ENCODE measurements around the gene TEX26.
A peak's percentile ranks its signal among the peaks of the same experiment; 100 is the strongest.

The TEX26 gene

GRCh38 chr13:30920162-30920909 is 12.1 kb upstream of the TEX26 start:
- no peak for DNase-seq

DNA sequence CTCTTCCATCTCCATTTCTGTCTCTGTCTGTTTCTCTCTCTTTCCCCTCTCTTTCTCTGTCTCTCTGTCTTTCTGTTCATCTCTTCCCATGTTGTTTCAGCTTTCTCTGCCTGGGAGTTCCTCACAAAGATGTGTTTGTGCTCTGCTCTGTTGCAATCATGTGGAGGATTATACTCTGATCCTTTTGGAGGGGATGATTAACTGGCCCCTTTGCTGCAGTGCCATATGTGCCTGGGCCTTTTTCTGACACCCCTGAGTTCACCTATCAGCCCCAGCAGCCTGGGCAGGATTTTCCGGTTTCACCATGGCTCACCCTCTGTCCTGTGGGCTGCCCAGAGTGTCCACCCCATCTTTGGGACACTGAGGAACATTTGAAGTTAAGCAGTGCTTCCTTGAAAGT is 9.0 kb upstream of the TEX26 start:
- DNase-seq: no peak

DNA sequence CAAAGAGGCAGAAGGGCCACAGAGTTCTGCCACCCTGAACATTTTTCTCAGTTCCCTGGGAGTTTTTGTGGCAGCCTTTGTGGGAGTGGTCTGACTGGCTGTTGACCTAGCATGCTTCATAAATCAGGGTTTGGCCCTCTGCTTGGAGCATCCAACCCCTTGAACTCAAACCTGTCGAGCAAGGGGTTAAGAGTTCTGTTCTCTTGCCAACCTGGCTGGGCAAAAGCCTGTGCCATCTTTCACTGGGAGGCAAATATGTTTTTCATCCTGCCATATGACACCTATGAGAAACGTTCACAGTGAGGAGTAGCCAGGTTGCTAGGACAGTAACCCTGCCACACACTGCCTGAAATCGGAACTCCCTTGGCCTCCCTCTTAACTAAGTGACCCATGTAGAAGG is 7.7 kb upstream of the TEX26 start:
- no peak for DNase-seq

DNA sequence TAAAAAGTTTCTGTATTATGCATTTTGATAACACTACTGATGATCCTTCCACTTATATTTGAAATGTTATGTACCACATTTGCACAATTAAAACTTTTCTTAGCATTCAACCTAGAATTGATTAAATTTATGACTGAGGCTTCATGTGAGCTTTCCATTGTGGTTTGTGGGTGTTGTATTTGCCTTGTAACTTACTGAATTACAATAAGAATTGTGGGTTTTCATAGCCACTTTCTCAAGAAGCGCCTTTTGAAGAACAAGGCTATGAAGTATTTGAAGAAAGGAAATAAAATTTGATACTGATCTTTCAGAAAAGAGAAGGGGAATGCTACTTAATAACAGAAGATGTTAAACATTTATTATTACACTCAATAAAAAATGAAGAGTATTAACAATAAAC is 7.0 kb upstream of the TEX26 start:
- no peak for DNase-seq

DNA sequence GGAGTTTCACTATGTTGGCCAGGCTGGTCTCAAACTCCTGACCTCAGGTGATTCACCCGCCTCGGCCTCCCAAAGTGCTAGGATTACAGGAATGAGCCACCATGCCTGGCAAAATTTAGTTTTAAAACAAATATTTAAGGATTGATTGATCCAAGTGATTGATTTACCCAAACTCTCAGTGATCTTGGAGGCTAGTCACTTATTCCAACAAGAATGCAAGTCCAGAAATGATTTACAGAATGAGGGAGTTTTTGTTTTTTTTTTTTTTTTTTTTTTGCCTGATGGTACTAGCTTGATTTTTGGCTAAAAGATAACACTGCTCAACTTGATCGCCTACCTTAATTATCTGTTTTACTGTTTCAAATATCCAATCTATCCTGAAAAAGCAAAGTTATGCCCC is 5.7 kb upstream of the TEX26 start:
- no peak for DNase-seq

DNA sequence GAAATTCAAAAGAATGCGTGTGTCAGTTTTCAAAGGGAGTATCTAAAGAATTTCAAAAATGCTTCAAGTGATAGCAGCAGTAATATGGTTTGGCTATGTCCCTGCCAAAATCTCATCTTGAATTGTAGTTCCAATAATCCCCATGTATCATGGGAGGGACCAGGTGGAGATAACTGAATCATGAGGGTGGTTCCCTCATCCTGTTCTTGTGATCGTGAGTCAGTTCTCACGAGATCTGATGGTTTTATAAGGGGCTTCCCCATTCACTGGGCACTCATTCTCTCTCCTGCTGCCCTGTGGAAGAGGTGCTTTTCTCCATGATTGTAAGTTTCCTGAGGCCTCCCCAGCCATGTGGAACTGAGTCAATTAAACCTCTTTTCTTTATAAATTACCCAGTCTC is 5.3 kb upstream of the TEX26 start:
- DNase-seq: peak; percentile 49

DNA sequence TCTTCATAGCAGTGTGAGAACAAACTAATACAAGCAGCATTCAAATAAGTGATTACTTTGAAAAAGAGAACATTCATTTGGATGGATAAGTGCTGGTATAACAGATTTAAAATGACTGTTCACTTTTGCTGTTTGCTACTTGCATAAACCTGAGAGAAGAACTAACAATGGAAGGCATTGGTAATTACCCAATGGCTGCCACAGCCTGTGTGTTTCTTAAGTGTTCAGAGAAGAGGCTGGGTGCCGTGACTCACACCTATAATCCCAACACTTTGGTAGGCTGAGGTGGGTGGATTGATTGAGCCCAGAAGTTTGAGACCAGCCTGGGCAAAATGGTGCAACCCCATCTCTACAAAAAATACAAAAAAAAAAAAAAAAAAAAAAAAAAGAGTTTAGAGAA is 4.9 kb upstream of the TEX26 start:
- DNase-seq: no peak

DNA sequence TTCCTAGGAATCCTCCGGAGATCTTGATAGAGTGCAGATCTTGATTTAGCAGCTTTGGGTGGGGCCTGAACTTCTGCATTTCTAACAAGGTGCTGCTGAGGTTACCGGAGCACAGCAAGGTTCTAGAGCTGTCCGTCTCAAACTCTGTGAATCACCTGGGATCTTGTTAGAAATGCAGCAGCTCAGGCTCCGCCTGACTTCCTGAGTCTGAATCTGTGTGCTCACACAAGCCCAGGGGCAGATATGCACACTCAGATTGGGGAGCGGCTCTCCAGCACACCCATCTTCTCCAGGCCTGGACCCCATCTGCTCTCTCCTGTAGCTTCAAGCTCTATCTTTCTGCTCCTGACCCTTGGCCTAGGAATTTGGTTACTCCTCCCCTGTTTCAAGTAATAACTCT is 3.5 kb upstream of the TEX26 start:
- no peak for DNase-seq

GRCh38 chr13:30933354-30933670 is 856 bp downstream of the TEX26 start:
- no peak for DNase-seq

DNA sequence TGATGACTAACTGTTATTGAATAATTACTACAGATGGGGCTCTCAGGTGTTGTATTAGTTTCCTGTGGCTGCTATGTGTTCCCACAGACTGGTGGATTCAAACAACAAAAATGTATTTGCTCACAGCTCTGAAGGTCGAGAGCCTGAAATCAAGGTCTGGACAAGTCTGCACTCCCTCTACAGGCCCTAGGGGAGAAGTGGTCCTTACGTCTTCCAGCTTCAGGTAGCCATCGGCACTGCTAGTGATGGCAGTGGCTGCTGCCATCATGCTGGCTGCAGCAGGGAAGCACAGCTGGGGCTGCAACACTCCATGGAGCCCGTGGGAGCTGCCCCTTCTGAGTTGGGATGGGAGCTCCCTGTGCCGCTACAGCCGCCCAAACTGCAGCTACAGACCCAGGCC is 1.9 kb downstream of the TEX26 start:
- no peak for DNase-seq

GRCh38 chr13:30934803-30935202 is 2.3 kb downstream of the TEX26 start:
- no peak for DNase-seq

DNA sequence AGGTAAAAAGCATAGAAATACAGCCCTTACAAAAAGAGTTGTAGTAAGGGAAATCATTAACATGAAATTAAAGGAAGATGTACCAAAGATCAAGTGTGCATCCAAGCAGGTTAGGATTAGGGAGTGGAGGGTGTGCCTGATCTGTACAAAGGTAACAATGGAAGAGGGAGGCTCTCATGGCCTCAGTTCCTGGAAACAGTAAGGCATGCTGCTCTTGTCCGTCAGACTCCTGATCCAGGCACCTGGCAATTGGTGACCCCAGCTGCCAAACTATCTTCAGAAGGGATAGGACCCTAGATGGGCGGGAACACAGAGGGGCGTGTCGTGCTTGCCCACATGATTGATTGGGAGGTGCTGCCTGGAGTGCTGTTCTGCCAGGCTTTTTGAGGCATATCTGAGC is 4.5 kb downstream of the TEX26 start:
- DNase-seq: no peak

DNA sequence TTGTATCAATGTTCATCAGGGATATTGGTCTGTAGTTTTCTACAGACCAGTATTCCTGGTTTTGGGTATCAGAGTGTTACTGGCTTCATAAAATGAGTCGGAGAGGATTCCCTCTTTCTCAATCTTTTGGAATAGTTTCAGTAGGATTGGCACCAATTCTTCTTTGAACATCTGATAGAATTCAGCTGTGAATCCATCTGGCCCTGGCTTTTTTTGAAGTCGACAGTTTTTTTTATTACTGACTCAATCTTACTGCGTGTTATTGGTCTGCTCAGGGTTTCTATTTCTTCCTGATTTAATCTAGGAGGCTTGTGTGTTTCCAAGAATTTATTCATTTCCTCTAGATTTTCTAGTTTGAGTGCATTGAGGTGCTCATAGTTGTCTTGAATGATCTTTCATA is 11.4 kb downstream of the TEX26 start:
- DNase-seq: no peak

GRCh38 chr13:30957258-30957943 is 24.9 kb downstream of the TEX26 start:
- no peak for DNase-seq

DNA sequence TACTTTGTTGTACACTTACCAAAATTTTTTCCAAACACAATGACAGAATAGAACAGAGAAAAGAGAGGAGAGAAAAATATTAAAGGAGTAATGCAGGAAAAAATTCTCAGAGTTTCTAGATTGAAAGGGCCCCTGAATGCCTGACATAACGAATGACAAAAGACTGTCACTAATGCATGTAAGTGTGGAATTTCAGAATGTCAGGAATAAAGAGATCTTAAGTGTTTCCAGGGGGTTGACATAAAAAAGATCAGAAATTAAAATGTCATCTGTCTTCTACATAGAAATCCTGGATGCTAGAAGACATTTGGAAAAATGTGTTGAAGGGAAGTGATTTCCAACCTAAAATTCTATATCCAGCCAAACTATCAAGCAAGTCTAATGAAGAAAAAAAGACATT is 27.2 kb downstream of the TEX26 start:
- DNase-seq: no peak

GRCh38 chr13:30963791-30964190 is 31.3 kb downstream of the TEX26 start:
- no peak for DNase-seq

GRCh38 chr13:30965380-30965779 is 32.9 kb downstream of the TEX26 start:
- DNase-seq: no peak

DNA sequence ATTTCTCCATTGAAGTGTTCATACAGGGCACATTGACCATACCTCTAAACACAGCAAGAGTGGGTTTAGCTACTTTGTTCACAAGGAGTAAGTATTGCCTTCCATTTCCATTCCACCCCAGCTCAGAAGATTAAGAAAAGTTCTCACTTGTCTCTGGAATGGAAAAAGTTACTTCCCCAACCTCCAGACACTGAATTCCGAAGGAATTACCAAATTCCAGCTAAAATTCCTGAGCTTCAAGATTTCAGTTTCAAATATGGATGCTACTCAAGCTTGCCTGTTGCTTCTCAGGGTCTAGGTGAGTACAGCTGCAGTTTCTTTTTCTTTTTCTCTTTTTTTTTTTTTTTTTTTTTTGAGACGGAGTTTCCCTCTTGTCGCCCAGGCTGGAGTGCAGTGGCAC is 33.6 kb downstream of the TEX26 start:
- peak; percentile 28 for DNase-seq

GRCh38 chr13:30968846-30969245 is 36.4 kb downstream of the TEX26 start:
- DNase-seq: peak; percentile 30

- DNase-seq: peak; percentile 48
Observed at GRCh38 chr13:30971575-30971974, 39.1 kb downstream of the TEX26 start.

- peak; percentile 87 for DNase-seq
Observed at GRCh38 chr13:30972888-30973377, 40.5 kb downstream of the TEX26 start.

- DNase-seq: no peak
Observed at GRCh38 chr13:30974350-30974749, 41.9 kb downstream of the TEX26 start.

DNA sequence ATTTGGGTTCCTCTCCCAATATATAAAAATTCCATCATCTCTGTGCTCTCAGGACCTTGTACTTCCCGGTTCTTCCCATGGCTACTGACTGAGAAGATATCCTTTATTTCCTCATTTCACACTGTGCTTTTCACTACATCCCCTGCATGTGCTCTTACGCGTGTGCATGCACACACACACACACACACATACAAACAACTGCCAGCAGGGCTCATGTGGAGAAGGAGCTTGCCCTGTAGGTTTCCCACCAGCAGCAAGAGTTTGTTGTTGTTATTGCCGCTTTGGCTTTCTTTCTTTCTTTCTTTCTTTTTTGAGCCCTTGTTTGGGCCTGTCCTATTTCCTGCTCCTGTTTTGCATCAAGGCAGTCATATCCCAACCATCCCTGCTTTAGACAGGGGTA is 43.6 kb downstream of the TEX26 start:
- no peak for DNase-seq

DNA sequence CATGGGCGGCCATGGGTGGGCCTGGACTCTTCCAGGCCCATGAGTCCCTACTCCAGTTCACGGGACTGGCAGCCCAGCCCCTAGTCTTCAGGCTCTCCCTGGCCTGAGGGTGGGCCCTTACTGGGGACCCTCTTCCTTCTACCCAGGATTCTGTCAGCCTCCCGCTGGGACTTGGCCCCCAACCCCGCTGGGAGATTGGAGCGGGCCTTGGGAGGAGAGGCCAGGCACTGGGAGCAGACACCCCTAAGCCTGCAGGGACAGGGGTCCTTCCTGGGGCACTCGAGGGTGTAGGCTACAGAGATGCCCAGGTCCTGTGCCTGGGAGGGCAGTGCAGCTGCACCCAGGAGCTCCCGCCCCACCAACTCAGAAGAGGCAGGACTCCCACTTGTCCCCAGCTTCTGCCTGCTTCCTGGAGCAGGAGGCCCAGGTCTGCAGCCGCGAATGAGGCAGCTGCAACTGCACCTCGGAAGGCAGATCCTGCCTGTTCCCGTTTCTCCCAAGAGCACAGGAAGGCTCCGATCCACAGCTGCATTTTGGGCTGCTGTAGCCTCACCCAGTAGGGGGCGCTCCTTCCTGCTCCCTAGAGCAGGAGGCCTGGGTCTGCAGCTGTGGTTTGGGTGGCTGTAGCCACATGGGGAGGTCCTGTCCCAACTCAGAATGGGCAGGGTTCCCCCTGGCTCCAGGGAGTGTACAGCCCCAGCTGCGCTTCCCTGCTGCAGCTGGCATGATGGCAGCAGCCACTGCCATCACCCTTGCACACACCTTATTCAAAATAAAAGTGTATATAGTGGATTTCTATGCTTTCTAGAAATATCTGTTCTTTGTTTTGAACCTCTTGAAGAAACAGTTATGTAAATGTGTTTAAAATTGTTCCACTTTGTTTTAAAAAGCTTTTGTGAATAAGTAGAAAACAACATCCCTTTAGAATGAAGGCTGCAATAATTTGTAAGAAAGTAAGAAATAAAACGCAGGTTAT is 46.8 kb downstream of the TEX26 start:
- DNase-seq: no peak

Measured in fibroblast of skin of right biceps (primary cell).